PC-3 (cell line): ENCODE data around the gene FKBP1A. TPM values are rescaled to one million over a fixed set of nuclear protein-coding genes. Genes with fewer than 3 reads are reported as not detected.

Experiments
- ATAC-seq: fragments of 200-7000 bp; cut with Tn5 transposase; 2 replicates; pipeline ENCODE4 v1.9.1; 2020; ENCODE audit warnings: mild to moderate bottlenecking, moderate library complexity
- BruUV-seq: library from RNA; stranded (reverse); fragments of 400-500 nt; replicated peaks from 2 replicates; lab custom pipeline; 2021; lab: Mats Ljungman, UMichigan
- CTCF ChIA-PET: fragments of 300-600 bp; sonication (Branson Sonifier 250); formaldehyde crosslinking; loops from one replicate; lab custom pipeline; 2022; ENCODE audit warnings: antibody characterized with exemption; lab: Charles Lee
- POLR2A ChIA-PET: fragments of 300-600 bp; sonication (Branson Sonifier 250); formaldehyde crosslinking; loops from one replicate; lab custom pipeline; 2022; ENCODE audit warnings: antibody characterized with exemption; ENCODE audit not compliant: unreplicated experiment; lab: Charles Lee
- DNase-seq: peaks from one replicate; pipeline ENCODE4 v3.0.0-alpha.2; 2015
- H2AFZ ChIP-seq: fragments of 300-600 bp; sonication (generic); 2 replicates; pipeline ENCODE4 v1.6.0; 2016; ENCODE audit warnings: antibody characterized with exemption, low read length
- H3F3A ChIP-seq: fragments of 300-600 bp; sonication (generic); one replicate; pipeline ENCODE4 v1.6.0; 2017; ENCODE audit warnings: antibody characterized with exemption, low read length, control low read depth, mild to moderate bottlenecking; ENCODE audit not compliant: unreplicated experiment
- H3K27ac ChIP-seq: fragments of 300-600 bp; sonication (generic); 2 replicates; pipeline ENCODE4 v1.5.1; 2016; ENCODE audit warnings: mild to moderate bottlenecking, low read length
- H3K27me3 ChIP-seq: fragments of 300-600 bp; sonication (generic); 2 replicates; pipeline ENCODE4 v1.6.1; 2016; ENCODE audit warnings: low read length, mixed read lengths
- H3K36me3 ChIP-seq: fragments of 300-600 bp; sonication (generic); 2 replicates; pipeline ENCODE4 v1.6.1; 2016; ENCODE audit warnings: low read depth, mixed run types, low read length, mixed read lengths
- H3K4me1 ChIP-seq: fragments of 300-600 bp; sonication (generic); 2 replicates; pipeline ENCODE4 v1.5.1; 2016; ENCODE audit warnings: low read length; ENCODE audit not compliant: insufficient read depth
- H3K4me2 ChIP-seq: fragments of 300-600 bp; sonication (generic); 2 replicates; pipeline ENCODE4 v1.6.0; 2016; ENCODE audit warnings: low read length
- H3K4me3 ChIP-seq: fragments of 300-600 bp; sonication (generic); 2 replicates; pipeline ENCODE4 v1.5.1; 2016; ENCODE audit warnings: mild to moderate bottlenecking, low read length, mixed read lengths
- H3K79me2 ChIP-seq: fragments of 300-600 bp; sonication (generic); 2 replicates; pipeline ENCODE4 v1.6.1; 2017; ENCODE audit warnings: low read length, mixed read lengths
- H3K9ac ChIP-seq: fragments of 300-600 bp; sonication (generic); 2 replicates; pipeline ENCODE4 v1.6.0; 2016; ENCODE audit warnings: mild to moderate bottlenecking, low read length
- H3K9me2 ChIP-seq: fragments of 300-600 bp; sonication (generic); replicated peaks from 2 replicates; pipeline ENCODE4 v1.6.1; 2016; ENCODE audit warnings: mixed run types, low read length, mixed read lengths
- H3K9me3 ChIP-seq: fragments of 300-600 bp; sonication (generic); 2 replicates; pipeline ENCODE4 v1.6.1; 2016; ENCODE audit warnings: low read length, mixed read lengths
- H4K20me1 ChIP-seq: fragments of 300-600 bp; sonication (generic); 2 replicates; pipeline ENCODE4 v1.6.1; 2016; ENCODE audit warnings: low read length, mixed read lengths
- CTCF ChIP-seq: fragments of 300-600 bp; sonication (generic); conservative IDR thresholded peaks from 2 replicates; pipeline ENCODE4 v1.5.1; 2017; ENCODE audit warnings: antibody characterized with exemption, low read depth, mild to moderate bottlenecking, low read length
- EZH2 ChIP-seq: fragments of 300-600 bp; sonication (generic); IDR thresholded peaks from one replicate; pipeline ENCODE4 v1.6.1; 2017; ENCODE audit warnings: antibody characterized with exemption, mild to moderate bottlenecking, low read length; ENCODE audit not compliant: unreplicated experiment
- EZH2phosphoT487 ChIP-seq: fragments of 300-600 bp; sonication (generic); IDR thresholded peaks from 2 replicates; pipeline ENCODE4 v1.6.1; 2018; ENCODE audit warnings: mild to moderate bottlenecking, antibody characterized with exemption, low read length, borderline replicate concordance
- intact Hi-C: fragments of 100-400 bp; cut with micrococcal nuclease; formaldehyde crosslinking; loops from 2 replicates; pipeline ENCODE4 v1.9.0; 2023
- total RNA-seq: library from RNA; depleted of rRNA; stranded (reverse); fragments of >200 nt; gene quantifications from 2 replicates; pipeline ENCODE4 v1.2.3, GENCODE V29; 2014

The FKBP1A gene
- total RNA-seq, 1 experiment from 2014 or later, result 178 TPM

DNA sequence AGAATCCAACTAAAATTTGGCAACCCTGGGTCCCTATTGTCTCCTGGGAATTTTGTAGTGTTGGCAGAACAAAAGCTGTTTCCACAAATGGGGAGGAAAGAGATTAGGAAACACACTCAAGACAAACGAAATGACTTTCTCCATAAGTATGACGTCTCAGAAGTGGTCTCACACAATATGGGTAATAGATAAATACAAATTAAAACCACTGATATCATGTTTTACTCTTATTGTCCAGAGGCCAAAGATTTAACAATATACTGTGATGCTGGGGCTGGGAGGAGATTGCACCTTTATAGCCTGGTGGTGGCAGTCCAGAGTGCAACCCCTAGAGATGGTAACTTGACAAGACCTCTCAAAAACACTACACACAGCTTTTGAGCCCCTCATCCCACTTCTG, 18.6 kb downstream of the FKBP1A start:
- POLR2A ChIA-PET, result no interaction called here
- peaks cover 75% of the 10 kb centered on the region for H3K4me1 ChIP-seq
- ATAC-seq (no peak), DNase-seq (no peak)
- H3K9me3 ChIP-seq, result no peaks in the 10 kb centered on the region
- peaks cover 56% of the 10 kb centered on the region for H4K20me1 ChIP-seq
- no peak overlapping the region for H3K4me3 ChIP-seq
- H3K36me3 ChIP-seq, result peaks cover 68% of the 10 kb centered on the region
- intact Hi-C loops, result no loop called here
- no peak overlapping the region for H2AFZ ChIP-seq
- peaks cover 17% of the 10 kb centered on the region for H3F3A ChIP-seq
- TF ChIP-seq CTCF (no peak), EZH2 (no peak), EZH2phosphoT487 (no peak)
- H3K27ac ChIP-seq, result no peak overlapping the region
- H3K27me3 ChIP-seq, result no peaks in the 10 kb centered on the region
- CTCF ChIA-PET, result no interaction called here
- H3K9ac ChIP-seq, result no peak overlapping the region
- no TSS peak for BruUV-seq
- H3K9me2 ChIP-seq, result no peaks in the 10 kb centered on the region
- peaks cover 93% of the 10 kb centered on the region for H3K79me2 ChIP-seq
- no peak overlapping the region for H3K4me2 ChIP-seq

- Histone ChIP-seq H3K4me1 (peaks cover 75% of the 10 kb centered on the region), H3K9me3 (no peaks in the 10 kb centered on the region), H3K27ac (no peak overlapping the region), H3K9ac (no peak overlapping the region), H3F3A (peaks cover 14% of the 10 kb centered on the region), H2AFZ (no peak overlapping the region), H3K4me2 (no peak overlapping the region), H3K79me2 (peaks cover 87% of the 10 kb centered on the region), H4K20me1 (peaks cover 49% of the 10 kb centered on the region), H3K9me2 (no peaks in the 10 kb centered on the region), H3K4me3 (no peak overlapping the region), H3K27me3 (no peaks in the 10 kb centered on the region), H3K36me3 (peaks cover 68% of the 10 kb centered on the region)
- ChIA-PET POLR2A (no interaction called here), CTCF (no interaction called here)
- no peak for DNase-seq
- TF ChIP-seq EZH2 (no peak), CTCF (no peak), EZH2phosphoT487 (no peak)
- BruUV-seq, result no TSS peak
- intact Hi-C loops, result no loop called here
- no peak for ATAC-seq
These were observed 19.2 kb downstream of the FKBP1A start for GRCh38 chr20:1373614-1374013.

GRCh38 chr20:1373036-1373435, 19.8 kb downstream of the FKBP1A start:
- ATAC-seq, result no peak
- H3K9me3 ChIP-seq, result no peaks in the 10 kb centered on the region
- BruUV-seq, result no TSS peak
- no peak overlapping the region for H3K4me3 ChIP-seq
- H3F3A ChIP-seq, result peaks cover 11% of the 10 kb centered on the region
- POLR2A ChIA-PET, result no interaction called here
- H4K20me1 ChIP-seq, result peaks cover 45% of the 10 kb centered on the region
- H3K4me1 ChIP-seq, result peaks cover 74% of the 10 kb centered on the region
- H3K27me3 ChIP-seq, result no peaks in the 10 kb centered on the region
- TF ChIP-seq EZH2 (no peak), EZH2phosphoT487 (no peak), CTCF (no peak)
- no peak overlapping the region for H3K27ac ChIP-seq
- no peak overlapping the region for H3K9ac ChIP-seq
- no peak overlapping the region for H3K4me2 ChIP-seq
- H3K9me2 ChIP-seq, result no peaks in the 10 kb centered on the region
- H3K79me2 ChIP-seq, result peaks cover 84% of the 10 kb centered on the region
- peaks cover 73% of the 10 kb centered on the region for H3K36me3 ChIP-seq
- H2AFZ ChIP-seq, result no peak overlapping the region
- CTCF ChIA-PET, result no interaction called here
- intact Hi-C loops, result no loop called here
- DNase-seq, result no peak
